H1 (cell line): ENCODE data around the gene GSTCD. TPM values are rescaled to one million over a fixed set of nuclear protein-coding genes. Genes with fewer than 3 reads are reported as not detected.

ENCODE experiments used
- ASH2L ChIP-seq: fragments of 200-600, 300-600 bp; sonication (generic); IDR thresholded peaks from one replicate; pipeline ENCODE4 v1.7.1; 2017; ENCODE audit warnings: low read length
- CEBPB ChIP-seq: IDR thresholded peaks from 2 replicates; pipeline ENCODE4 v1.6.1; 2012; ENCODE audit warnings: low read depth, low read length
- JUND ChIP-seq: IDR thresholded peaks from 2 replicates; pipeline ENCODE4 v1.6.1; 2011; ENCODE audit warnings: mild to moderate bottlenecking, improper control_type of control experiment, low read length
- KDM4A ChIP-seq: IDR thresholded peaks from one replicate; pipeline ENCODE4 v1.7.1; 2012; ENCODE audit warnings: low read depth, mild to moderate bottlenecking, moderate library complexity, low read length, inconsistent platforms; ENCODE audit not compliant: severe bottlenecking
- POLR2AphosphoS5 ChIP-seq: IDR thresholded peaks from 2 replicates; pipeline ENCODE4 v1.6.1; 2011; ENCODE audit warnings: low read depth, low read length
- RXRA ChIP-seq: IDR thresholded peaks from 2 replicates; pipeline ENCODE4 v1.6.1; 2011; ENCODE audit warnings: low read depth, mild to moderate bottlenecking, low read length, moderate library complexity; ENCODE audit not compliant: insufficient read depth
- TEAD4 ChIP-seq: IDR thresholded peaks from 2 replicates; pipeline ENCODE4 v1.6.1; 2012; ENCODE audit warnings: low read depth, low read length, inconsistent platforms, mixed read lengths
- polyA plus RNA-seq, 7 experiments: library from polyadenylated mRNA; depleted of rRNA in 3 of 7; stranded (reverse) in 5 of 7; unstranded in 2 of 7; fragments of >200 nt in 5 of 7; fragments of 200-250 nt in 2 of 7; gene quantifications; 1 replicate in 5 of 7; 2 replicates in 1 of 7; 4 replicates in 1 of 7; pipeline versions ENCODE4 v1.2.1 to v1.2.3, GENCODE V29; 2011 to 2013; ENCODE audit warnings: missing spikeins in 2 of 7, mixed read lengths in 2 of 7
- total RNA-seq: library from RNA; stranded (reverse); fragmentation: NEBNext Ultra II Directional; extraction: Animal tissue kit (Norgen Biotek cat#: 25700); gene quantifications from 2 replicates; pipeline ENCODE4 v1.2.1, GENCODE V29; 2021
- TF ChIP-seq, protein P1 (sequence below): fragments of 300-600 bp; sonication (generic); IDR thresholded peaks from 2 replicates; pipeline ENCODE4 v1.7.1; 2012; ENCODE audit warnings: low read length, moderate library complexity, mild to moderate bottlenecking, inconsistent platforms; ENCODE audit not compliant: insufficient replicate concordance

Gene GSTCD
- total and polyA plus RNA-seq, 2 of the 8 experiments (the other 6 are each of a cell fraction or from before 2014, with no cell fraction given): 8.5 to 24.6 TPM

DNA sequence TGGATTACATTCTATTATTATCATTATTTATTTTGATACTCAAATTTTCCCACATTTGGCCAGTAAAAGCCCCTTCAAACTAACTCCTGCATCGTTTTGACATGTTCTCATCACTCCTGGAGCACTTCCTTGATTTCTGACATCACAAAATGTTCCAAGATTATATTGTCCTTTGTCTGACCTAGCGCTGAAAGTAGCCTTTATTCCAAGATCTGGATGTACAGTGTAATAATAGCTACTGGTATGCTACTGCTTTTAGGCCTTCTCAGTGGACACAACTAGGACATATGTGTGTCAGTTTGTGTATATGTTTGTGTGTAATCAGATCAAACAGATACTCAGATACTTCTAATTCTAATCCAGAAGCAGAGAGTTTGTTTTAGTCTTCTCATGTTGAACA is 76.2 kb downstream of the GSTCD start (continued):
- TF ChIP-seq, protein P1, sequence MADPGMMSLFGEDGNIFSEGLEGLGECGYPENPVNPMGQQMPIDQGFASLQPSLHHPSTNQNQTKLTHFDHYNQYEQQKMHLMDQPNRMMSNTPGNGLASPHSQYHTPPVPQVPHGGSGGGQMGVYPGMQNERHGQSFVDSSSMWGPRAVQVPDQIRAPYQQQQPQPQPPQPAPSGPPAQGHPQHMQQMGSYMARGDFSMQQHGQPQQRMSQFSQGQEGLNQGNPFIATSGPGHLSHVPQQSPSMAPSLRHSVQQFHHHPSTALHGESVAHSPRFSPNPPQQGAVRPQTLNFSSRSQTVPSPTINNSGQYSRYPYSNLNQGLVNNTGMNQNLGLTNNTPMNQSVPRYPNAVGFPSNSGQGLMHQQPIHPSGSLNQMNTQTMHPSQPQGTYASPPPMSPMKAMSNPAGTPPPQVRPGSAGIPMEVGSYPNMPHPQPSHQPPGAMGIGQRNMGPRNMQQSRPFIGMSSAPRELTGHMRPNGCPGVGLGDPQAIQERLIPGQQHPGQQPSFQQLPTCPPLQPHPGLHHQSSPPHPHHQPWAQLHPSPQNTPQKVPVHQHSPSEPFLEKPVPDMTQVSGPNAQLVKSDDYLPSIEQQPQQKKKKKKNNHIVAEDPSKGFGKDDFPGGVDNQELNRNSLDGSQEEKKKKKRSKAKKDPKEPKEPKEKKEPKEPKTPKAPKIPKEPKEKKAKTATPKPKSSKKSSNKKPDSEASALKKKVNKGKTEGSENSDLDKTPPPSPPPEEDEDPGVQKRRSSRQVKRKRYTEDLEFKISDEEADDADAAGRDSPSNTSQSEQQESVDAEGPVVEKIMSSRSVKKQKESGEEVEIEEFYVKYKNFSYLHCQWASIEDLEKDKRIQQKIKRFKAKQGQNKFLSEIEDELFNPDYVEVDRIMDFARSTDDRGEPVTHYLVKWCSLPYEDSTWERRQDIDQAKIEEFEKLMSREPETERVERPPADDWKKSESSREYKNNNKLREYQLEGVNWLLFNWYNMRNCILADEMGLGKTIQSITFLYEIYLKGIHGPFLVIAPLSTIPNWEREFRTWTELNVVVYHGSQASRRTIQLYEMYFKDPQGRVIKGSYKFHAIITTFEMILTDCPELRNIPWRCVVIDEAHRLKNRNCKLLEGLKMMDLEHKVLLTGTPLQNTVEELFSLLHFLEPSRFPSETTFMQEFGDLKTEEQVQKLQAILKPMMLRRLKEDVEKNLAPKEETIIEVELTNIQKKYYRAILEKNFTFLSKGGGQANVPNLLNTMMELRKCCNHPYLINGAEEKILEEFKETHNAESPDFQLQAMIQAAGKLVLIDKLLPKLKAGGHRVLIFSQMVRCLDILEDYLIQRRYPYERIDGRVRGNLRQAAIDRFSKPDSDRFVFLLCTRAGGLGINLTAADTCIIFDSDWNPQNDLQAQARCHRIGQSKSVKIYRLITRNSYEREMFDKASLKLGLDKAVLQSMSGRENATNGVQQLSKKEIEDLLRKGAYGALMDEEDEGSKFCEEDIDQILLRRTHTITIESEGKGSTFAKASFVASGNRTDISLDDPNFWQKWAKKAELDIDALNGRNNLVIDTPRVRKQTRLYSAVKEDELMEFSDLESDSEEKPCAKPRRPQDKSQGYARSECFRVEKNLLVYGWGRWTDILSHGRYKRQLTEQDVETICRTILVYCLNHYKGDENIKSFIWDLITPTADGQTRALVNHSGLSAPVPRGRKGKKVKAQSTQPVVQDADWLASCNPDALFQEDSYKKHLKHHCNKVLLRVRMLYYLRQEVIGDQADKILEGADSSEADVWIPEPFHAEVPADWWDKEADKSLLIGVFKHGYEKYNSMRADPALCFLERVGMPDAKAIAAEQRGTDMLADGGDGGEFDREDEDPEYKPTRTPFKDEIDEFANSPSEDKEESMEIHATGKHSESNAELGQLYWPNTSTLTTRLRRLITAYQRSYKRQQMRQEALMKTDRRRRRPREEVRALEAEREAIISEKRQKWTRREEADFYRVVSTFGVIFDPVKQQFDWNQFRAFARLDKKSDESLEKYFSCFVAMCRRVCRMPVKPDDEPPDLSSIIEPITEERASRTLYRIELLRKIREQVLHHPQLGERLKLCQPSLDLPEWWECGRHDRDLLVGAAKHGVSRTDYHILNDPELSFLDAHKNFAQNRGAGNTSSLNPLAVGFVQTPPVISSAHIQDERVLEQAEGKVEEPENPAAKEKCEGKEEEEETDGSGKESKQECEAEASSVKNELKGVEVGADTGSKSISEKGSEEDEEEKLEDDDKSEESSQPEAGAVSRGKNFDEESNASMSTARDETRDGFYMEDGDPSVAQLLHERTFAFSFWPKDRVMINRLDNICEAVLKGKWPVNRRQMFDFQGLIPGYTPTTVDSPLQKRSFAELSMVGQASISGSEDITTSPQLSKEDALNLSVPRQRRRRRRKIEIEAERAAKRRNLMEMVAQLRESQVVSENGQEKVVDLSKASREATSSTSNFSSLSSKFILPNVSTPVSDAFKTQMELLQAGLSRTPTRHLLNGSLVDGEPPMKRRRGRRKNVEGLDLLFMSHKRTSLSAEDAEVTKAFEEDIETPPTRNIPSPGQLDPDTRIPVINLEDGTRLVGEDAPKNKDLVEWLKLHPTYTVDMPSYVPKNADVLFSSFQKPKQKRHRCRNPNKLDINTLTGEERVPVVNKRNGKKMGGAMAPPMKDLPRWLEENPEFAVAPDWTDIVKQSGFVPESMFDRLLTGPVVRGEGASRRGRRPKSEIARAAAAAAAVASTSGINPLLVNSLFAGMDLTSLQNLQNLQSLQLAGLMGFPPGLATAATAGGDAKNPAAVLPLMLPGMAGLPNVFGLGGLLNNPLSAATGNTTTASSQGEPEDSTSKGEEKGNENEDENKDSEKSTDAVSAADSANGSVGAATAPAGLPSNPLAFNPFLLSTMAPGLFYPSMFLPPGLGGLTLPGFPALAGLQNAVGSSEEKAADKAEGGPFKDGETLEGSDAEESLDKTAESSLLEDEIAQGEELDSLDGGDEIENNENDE: no peak
- no peak for TF ChIP-seq RXRA
- no peak for TF ChIP-seq KDM4A
- TF ChIP-seq POLR2AphosphoS5: no peak
- TF ChIP-seq ASH2L: no peak
- TF ChIP-seq TEAD4: no peak
- TF ChIP-seq CEBPB: no peak
- no peak for TF ChIP-seq JUND
